Activated CD4-positive, alpha-beta memory T cell treated with anti-CD3 and anti-CD28 coated beads for 36 hours (primary cell): ENCODE measurements around the gene PDE4B. TPM values are rescaled to one million over a fixed set of nuclear protein-coding genes. Genes with fewer than 3 reads are reported as not detected.
"Not testable (repeated sequence)": the region's sequence is repeated elsewhere in the genome, so short reads cannot be mapped to it uniquely, and the experiment has no call there.

ENCODE experiments used
- CTCF ChIA-PET: fragments of 350-600 bp; sonication (Branson Sonifier 250); formaldehyde crosslinking; loops from one replicate; lab custom pipeline; 2021; ENCODE audit warnings: antibody characterized with exemption, inconsistent platforms; lab: Charles Lee
- POLR2A ChIA-PET: fragments of 350-600 bp; sonication (Branson Sonifier 250); formaldehyde crosslinking; loops from one replicate; lab custom pipeline; 2021; ENCODE audit warnings: antibody characterized with exemption; lab: Charles Lee
- DNase-seq: peaks from one replicate; pipeline ENCODE4 v3.0.0-alpha.2; 2020
- H3K27ac Mint-ChIP-seq: one replicate; pipeline ENCODE4 v1.8.0; 2021; ENCODE audit warnings: mixed read lengths
- H3K27me3 Mint-ChIP-seq: one replicate; pipeline ENCODE4 v1.8.0; 2021; ENCODE audit warnings: mixed read lengths
- H3K36me3 Mint-ChIP-seq: one replicate; pipeline ENCODE4 v1.8.0; 2021; ENCODE audit warnings: mixed read lengths
- H3K4me1 Mint-ChIP-seq: one replicate; pipeline ENCODE4 v1.8.0; 2021; ENCODE audit warnings: low read depth, mixed read lengths
- H3K4me3 Mint-ChIP-seq: one replicate; pipeline ENCODE4 v1.8.0; 2021; ENCODE audit warnings: mild to moderate bottlenecking, mixed read lengths
- H3K9me3 Mint-ChIP-seq: one replicate; pipeline ENCODE4 v1.8.0; 2021; ENCODE audit warnings: mixed read lengths
- intact Hi-C: fragments of 100-400 bp; cut with micrococcal nuclease; formaldehyde crosslinking; loops from one replicate; pipeline ENCODE4 v1.15.1; 2023
- total RNA-seq, 2 experiments: library from RNA; stranded (reverse); gene quantifications; one replicate each; pipeline ENCODE4 v1.2.3, GENCODE V29; 2021

Gene PDE4B
- total RNA-seq, 2 experiments from 2014 or later: 34.7 to 38.3 TPM

DNA sequence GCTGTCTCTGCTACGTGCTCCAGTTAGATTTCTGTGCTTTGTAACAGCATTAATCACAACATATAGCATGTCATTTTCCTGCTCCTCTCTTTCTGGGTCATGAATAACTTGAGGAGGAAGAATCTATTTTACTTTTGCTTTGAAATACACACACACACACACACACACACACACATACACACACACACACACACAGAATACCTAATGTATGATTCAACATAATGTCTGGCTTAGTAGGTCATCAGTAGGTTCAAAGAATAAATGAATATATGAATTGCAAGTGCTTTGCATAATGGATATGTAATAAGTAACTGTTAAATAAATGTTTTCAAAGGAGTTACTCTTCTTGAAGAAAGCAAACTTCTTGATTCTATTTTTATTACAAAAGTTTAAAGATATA, 249.0 kb downstream of the PDE4B start:
- Mint-ChIP-seq H3K4me1 (no peaks in the 10 kb centered on the region), H3K9me3 (no peaks in the 10 kb centered on the region), H3K27me3 (peaks cover 15% of the 10 kb centered on the region), H3K36me3 (no peaks in the 10 kb centered on the region), H3K4me3 (no peak overlapping the region), H3K27ac (no peak overlapping the region)
- CTCF ChIA-PET: no interaction called here
- intact Hi-C loops: no loop called here
- no peak for DNase-seq
- POLR2A ChIA-PET: no interaction called here

DNA sequence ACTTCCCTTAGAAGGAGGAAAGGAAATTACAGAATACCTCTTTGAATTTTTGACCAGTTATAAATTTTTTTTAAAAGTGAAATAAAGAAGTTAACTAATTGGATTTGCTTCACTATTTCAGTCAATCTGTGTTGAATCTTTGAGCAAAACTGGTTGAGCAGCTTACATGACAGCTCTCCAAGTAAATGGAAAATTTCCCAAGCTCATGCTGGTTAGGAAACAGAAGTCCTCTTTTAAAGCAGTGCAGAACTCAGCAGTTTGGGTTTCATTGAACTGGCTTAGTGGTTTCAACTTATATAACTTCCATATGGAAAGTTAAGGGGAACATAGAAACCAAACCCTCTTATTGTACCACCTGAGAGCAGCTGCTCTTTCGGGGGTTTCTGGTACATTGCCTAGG, 250.5 kb downstream of the PDE4B start:
- ChIA-PET POLR2A (no interaction called here), CTCF (no interaction called here)
- no peak overlapping the region for H3K4me3 Mint-ChIP-seq
- intact Hi-C loops: no loop called here
- DNase-seq: no peak
- H3K27me3 Mint-ChIP-seq: peaks cover 15% of the 10 kb centered on the region
- H3K9me3 Mint-ChIP-seq: no peaks in the 10 kb centered on the region
- H3K36me3 Mint-ChIP-seq: no peaks in the 10 kb centered on the region
- no peaks in the 10 kb centered on the region for H3K4me1 Mint-ChIP-seq
- no peak overlapping the region for H3K27ac Mint-ChIP-seq

DNA sequence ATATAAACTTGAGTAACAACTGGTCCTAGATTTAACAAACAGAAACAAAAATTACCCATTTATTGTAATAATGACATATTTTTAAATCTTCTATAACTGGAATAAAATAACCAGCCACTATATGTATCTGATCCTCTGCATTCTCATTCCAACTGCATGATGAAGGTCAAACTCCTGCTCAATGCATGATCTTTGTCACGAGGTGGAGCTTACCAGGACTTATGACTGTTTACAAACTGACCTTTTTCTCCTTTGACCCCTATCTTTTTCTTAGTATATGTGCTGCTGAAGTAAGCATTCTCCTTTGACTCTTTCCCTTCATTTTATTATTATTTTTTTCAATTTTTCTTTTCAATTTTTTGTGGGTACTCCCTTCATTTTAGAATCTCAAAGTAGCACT, 252.2 kb downstream of the PDE4B start:
- DNase-seq: no peak
- Mint-ChIP-seq H3K27ac (no peak overlapping the region), H3K36me3 (no peaks in the 10 kb centered on the region), H3K27me3 (peaks cover 12% of the 10 kb centered on the region), H3K4me3 (no peak overlapping the region), H3K9me3 (no peaks in the 10 kb centered on the region), H3K4me1 (no peaks in the 10 kb centered on the region)
- intact Hi-C loops: no loop called here
- ChIA-PET POLR2A (no interaction called here), CTCF (no interaction called here)

DNA sequence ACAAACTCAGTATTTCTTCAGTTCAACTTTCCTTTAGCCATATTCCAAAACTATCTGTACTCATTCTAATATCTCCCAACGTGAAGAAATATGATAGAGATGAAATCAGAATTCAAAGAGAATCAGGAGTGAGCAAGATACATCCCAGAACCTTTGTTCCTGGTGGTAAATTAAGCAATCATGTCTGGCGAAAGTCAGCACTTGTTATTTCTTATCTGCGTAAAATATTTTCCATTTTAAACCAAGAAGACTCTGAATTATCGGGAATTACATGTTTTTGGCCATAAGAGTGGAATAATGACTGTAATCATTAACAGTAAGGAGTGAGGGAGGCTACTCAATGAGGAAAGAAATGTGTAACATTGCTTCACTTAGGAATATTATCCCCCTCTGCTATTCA, 253.7 kb downstream of the PDE4B start:
- intact Hi-C loops: no loop called here
- H3K4me3 Mint-ChIP-seq: no peak overlapping the region
- H3K36me3 Mint-ChIP-seq: no peaks in the 10 kb centered on the region
- ChIA-PET CTCF (no interaction called here), POLR2A (no interaction called here)
- no peak for DNase-seq
- H3K9me3 Mint-ChIP-seq: no peaks in the 10 kb centered on the region
- H3K27ac Mint-ChIP-seq: no peak overlapping the region
- no peaks in the 10 kb centered on the region for H3K4me1 Mint-ChIP-seq
- H3K27me3 Mint-ChIP-seq: peaks cover 6% of the 10 kb centered on the region

DNA sequence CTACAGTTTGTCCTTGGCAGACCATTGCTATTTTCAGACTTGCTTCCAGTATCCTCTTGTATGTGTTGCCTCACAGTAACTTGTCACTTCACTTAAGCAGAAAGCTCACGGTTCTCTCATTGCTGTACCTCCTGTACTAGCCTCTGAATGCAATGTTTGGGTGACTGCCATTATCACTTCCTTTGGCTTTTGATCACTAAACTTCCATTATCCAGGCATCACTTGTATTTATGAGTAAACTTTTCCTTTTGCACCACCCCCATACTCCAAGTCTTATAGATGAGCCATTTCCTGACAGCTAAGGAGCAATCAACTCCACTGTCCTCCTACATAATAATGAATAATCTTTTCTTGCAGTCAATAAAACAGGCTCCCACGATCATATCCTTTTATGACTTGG, 255.3 kb downstream of the PDE4B start:
- no peak for DNase-seq
- intact Hi-C loops: no loop called here
- CTCF ChIA-PET: no interaction called here
- Mint-ChIP-seq H3K27ac (no peak overlapping the region), H3K4me3 (no peak overlapping the region), H3K27me3 (peaks cover 6% of the 10 kb centered on the region), H3K9me3 (no peaks in the 10 kb centered on the region), H3K36me3 (no peaks in the 10 kb centered on the region), H3K4me1 (no peaks in the 10 kb centered on the region)
- POLR2A ChIA-PET: no interaction called here

DNA sequence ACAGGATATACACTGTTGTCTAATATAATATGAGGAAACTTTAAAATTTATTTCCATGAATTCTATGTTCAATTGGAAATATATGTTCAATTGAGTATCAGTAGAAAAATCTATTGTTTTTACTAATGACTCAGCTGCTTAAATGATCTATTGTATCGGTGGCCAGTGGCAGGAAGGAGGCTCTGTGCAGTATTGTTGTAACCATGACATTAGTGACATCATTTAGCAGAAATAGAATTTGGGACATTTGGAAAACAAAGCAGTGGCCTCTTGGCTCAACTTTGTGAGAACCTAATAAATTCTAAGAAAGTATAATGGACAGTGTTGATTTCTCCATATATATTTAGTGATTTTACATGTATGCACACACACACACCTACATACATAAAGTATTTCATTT, 257.4 kb downstream of the PDE4B start:
- Mint-ChIP-seq H3K4me3 (no peak overlapping the region), H3K27ac (no peak overlapping the region), H3K36me3 (no peaks in the 10 kb centered on the region), H3K9me3 (no peaks in the 10 kb centered on the region), H3K27me3 (peaks cover 4% of the 10 kb centered on the region), H3K4me1 (no peaks in the 10 kb centered on the region)
- POLR2A ChIA-PET: no interaction called here
- intact Hi-C loops: no loop called here
- no peak for DNase-seq
- CTCF ChIA-PET: no interaction called here

DNA sequence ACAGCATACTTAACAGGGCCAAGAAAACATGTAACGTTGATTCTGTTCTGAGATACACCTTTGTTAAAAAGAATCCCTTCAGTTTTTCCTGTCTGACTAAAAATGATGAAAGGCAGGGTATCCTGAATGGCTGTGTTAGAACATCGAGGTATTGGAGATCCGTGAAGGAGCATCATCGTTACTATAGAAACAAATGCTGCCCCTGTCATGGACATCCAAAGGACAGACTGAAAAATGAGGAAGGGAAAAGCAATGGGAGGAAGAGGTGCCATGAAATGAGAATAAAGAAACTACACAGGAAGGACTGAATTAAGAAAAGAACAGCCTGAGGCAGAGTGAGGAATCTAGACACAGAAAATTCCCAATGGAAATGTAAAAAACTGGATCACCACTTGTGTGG, 257.9 kb downstream of the PDE4B start:
- intact Hi-C loops: no loop called here
- Mint-ChIP-seq H3K4me3 (no peak overlapping the region), H3K36me3 (no peaks in the 10 kb centered on the region), H3K27me3 (peaks cover 3% of the 10 kb centered on the region), H3K9me3 (no peaks in the 10 kb centered on the region), H3K4me1 (no peaks in the 10 kb centered on the region), H3K27ac (no peak overlapping the region)
- ChIA-PET POLR2A (no interaction called here), CTCF (no interaction called here)
- DNase-seq: no peak

DNA sequence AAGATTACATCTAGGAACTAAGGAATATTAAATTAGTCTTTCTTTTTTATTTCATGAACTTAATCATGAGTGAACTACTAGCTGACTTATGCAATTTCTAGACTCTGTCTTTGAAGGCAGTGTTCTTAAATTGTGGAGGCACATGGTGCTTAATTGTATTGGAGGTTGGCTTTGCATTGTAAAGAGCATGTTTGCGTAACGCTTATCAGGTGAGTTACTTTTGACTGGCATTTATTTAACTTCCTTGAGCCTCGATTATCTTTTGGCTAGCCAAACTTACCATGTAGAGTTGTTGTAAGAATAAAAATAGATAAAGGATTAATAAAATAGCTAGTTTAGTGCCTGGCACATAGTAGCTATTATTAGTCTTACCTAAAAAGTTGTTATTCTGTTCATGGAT, 262.4 kb downstream of the PDE4B start:
- no peaks in the 10 kb centered on the region for H3K27me3 Mint-ChIP-seq
- H3K27ac Mint-ChIP-seq: no peak overlapping the region
- DNase-seq: no peak
- ChIA-PET CTCF (no interaction called here), POLR2A (no interaction called here)
- H3K36me3 Mint-ChIP-seq: no peaks in the 10 kb centered on the region
- H3K9me3 Mint-ChIP-seq: peaks cover 6% of the 10 kb centered on the region
- H3K4me1 Mint-ChIP-seq: no peaks in the 10 kb centered on the region
- intact Hi-C loops: no loop called here
- H3K4me3 Mint-ChIP-seq: no peak overlapping the region

DNA sequence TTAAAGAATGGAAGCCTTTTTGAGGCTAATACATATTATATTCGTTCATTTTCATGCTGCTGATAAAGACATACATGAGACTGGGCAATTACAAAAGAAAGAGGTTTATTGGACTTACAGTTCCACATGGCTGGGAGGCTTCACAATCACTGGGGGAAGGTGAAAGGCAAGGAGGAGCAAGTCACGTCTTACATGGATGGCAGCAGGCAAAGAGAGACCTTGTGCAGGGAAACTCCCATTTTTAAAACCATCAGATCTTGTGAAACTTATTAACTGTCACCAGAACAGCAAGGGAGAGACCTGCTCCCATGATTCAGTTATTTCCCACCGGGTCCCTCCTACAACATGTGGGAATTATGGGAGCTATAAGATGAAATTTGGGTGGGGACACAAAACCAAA, 264.8 kb downstream of the PDE4B start:
- intact Hi-C loops, H3K4me1 Mint-ChIP-seq, H3K4me3 Mint-ChIP-seq, DNase-seq, H3K27ac Mint-ChIP-seq, H3K9me3 Mint-ChIP-seq, H3K36me3 Mint-ChIP-seq, H3K27me3 Mint-ChIP-seq, POLR2A ChIA-PET, CTCF ChIA-PET: not testable (repeated sequence)

DNA sequence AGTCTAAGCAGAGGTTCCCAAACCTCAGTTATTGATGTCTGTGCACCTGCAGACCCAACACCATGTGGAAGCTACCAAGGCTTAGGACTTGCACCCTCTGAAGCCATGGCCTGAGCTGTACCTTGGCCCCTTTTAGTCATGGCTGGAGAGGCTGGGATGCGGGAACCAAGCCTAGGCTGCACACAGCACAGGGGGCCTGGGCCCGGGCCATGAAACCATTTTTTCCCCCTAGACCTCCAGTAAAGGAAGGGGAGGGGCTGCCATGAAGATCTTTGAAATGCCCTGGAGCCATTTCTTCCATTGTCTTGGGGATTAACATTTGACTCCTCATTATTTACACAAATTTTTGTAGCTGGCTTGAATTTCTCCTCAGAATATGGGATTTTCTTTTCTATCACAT, 265.9 kb downstream of the PDE4B start:
- ChIA-PET CTCF (no interaction called here), POLR2A (no interaction called here)
- DNase-seq: no peak
- Mint-ChIP-seq H3K36me3 (no peaks in the 10 kb centered on the region), H3K27ac (no peak overlapping the region), H3K27me3 (peaks cover 1% of the 10 kb centered on the region), H3K4me3 (no peak overlapping the region), H3K4me1 (no peaks in the 10 kb centered on the region), H3K9me3 (peaks cover 6% of the 10 kb centered on the region)
- intact Hi-C loops: no loop called here

DNA sequence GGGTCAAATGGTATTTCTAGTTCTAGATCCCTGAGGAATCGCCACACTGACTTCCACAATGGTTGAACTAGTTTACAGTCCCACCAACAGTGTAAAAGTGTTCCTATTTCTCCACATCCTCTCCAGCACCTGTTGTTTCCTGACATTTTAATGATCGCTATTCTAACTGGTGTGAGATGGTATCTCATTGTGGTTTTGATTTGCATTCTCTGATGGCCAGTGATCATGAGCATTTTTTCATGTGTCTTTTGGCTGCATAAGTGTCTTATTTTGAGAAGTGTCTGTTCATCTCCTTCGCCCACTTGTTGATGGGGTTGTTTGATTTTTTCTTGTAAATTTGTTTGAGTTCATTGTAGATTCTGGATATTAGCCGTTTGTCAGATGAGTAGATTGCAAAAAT, 274.5 kb downstream of the PDE4B start:
- H3K36me3 Mint-ChIP-seq, CTCF ChIA-PET, H3K4me1 Mint-ChIP-seq, DNase-seq, H3K4me3 Mint-ChIP-seq, intact Hi-C loops, H3K27me3 Mint-ChIP-seq, H3K27ac Mint-ChIP-seq, H3K9me3 Mint-ChIP-seq, POLR2A ChIA-PET: not testable (repeated sequence)

DNA sequence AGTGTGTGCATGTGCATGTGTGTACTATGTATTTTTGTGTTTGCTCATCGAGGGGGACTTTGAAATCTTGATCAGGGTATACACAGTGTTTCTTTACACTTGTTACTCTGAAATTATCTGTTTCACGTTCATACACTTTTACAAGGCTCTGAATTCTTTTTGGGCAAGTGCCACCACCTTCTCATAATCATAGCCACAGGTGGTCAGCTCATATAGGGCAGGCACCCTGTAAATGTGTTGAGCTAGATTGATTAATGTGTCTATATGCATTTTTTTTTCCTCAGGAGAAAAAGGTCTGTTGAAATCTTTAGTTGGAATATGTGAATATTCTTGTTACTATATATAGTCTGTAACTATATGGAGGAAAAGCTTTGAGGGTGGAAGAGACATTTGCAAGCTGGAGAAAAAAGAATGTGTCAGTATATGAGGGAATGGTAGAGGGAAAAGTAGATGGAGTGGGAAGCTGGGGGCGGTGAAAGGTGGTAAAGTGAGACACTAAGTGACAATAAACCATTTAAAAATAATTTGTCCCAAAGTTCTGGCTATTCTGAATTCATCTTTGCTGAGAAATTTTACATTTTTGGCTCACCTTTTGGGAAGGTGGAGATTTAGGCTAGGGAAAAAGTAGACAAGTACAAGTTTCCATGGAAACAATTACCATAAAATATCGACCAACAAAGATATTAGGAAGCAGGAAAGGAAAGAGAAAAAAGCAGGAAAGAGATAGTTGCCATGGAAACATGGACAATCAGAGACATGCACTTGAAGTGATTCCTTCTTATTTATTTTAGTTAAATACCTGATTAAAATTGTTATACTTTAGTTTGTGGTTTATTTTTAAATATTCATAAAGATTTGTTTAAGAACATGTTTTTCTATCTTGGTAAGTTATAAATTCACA, 277.5 kb downstream of the PDE4B start:
- peaks cover 6% of the 10 kb centered on the region for H3K27me3 Mint-ChIP-seq
- ChIA-PET POLR2A (no interaction called here), CTCF (no interaction called here)
- no peak overlapping the region for H3K4me3 Mint-ChIP-seq
- H3K9me3 Mint-ChIP-seq: no peaks in the 10 kb centered on the region
- H3K27ac Mint-ChIP-seq: no peak overlapping the region
- DNase-seq: no peak
- no peaks in the 10 kb centered on the region for H3K4me1 Mint-ChIP-seq
- intact Hi-C loops: no loop called here
- no peaks in the 10 kb centered on the region for H3K36me3 Mint-ChIP-seq

DNA sequence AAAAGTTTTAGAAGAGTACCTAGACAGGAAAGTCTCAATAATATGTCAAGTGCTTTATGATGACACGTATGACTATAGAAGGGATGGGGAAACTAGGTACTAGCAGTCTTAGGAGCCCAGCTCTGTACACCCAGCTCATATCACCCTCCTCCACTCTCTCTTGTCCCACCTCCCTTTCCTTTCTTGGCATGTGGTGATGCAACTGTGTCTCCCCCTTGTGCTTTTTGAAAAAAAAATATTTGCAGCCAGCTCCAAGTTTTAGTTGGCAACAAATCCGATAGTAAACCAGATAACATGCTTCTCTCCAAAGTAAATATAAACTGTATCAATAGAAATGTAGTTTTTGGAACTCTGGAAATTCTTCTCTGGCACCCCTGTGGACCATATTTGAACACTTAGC, 280.7 kb downstream of the PDE4B start:
- Mint-ChIP-seq H3K36me3 (no peaks in the 10 kb centered on the region), H3K9me3 (no peaks in the 10 kb centered on the region), H3K4me1 (no peaks in the 10 kb centered on the region), H3K4me3 (no peak overlapping the region), H3K27ac (no peak overlapping the region), H3K27me3 (peaks cover 7% of the 10 kb centered on the region)
- intact Hi-C loops: no loop called here
- ChIA-PET CTCF (no interaction called here), POLR2A (no interaction called here)
- no peak for DNase-seq
